T-cell (primary cell): ENCODE data around the gene ZSCAN18. TPM values are rescaled to one million over a fixed set of nuclear protein-coding genes. Genes with fewer than 3 reads are reported as not detected.

ENCODE experiments used
- total RNA-seq, 35 experiments: library from RNA in 6 of 35; stranded (reverse) in 6 of 35; fragments of 120-200 nt in 1 of 35; gene quantifications; one replicate each; pipeline versions ENCODE4 v1.2.1 to v1.2.4 and lab custom pipeline; 2013 to 2026

Gene ZSCAN18
- total RNA-seq, 5 donors from 2014 or later (not counting 1 experiment from before 2014, with no cell fraction given) = 45.3 to 62.6 (median 52.4) TPM

Other genes starting within 250 kb of the ZSCAN18 start
- 10 to 100 TPM; 56.6 to 60.5 (median 56.8) TPM for gene ZNF587, start 248.4 kb downstream of the ZSCAN18 start, total RNA-seq
- 10 to 100 TPM; 22.1 to 38.8 (median 36.2) TPM for gene ZNF814, start 209.2 kb downstream of the ZSCAN18 start, total RNA-seq
- 10 to 100 TPM; 23.6 to 39.7 (median 36.6) TPM for gene ZNF417, start 181.6 kb downstream of the ZSCAN18 start, total RNA-seq
- gene ZNF418, start 162.8 kb downstream of the ZSCAN18 start, total RNA-seq = 1 to 10 TPM; 2.3 to 9.0 (median 6.3) TPM
- gene ZNF256, start 150.5 kb downstream of the ZSCAN18 start, total RNA-seq = 10 to 100 TPM in 4 of 5 donors, 1 to 10 TPM in 1; 9.7 to 13.6 (median 12.0) TPM
- gene C19orf18, start 123.7 kb downstream of the ZSCAN18 start, total RNA-seq = 1 to 10 TPM in 2 of 5 donors, under 1 TPM in 3; 0.66 to 1.2 (median 0.93) TPM
- gene ZNF606, start 95.4 kb downstream of the ZSCAN18 start, total RNA-seq = 10 to 100 TPM in 4 of 5 donors, 1 to 10 TPM in 1; 8.2 to 40.5 (median 26.4) TPM
- not detected for gene ZSCAN1, start 64.2 kb downstream of the ZSCAN18 start, total RNA-seq
- 1 to 10 TPM; 1.2 to 2.8 (median 2.1) TPM for gene ZNF135, start 38.9 kb downstream of the ZSCAN18 start, total RNA-seq
- gene ZNF329, start 52.6 kb upstream of the ZSCAN18 start, total RNA-seq = 10 to 100 TPM; 11.5 to 14.9 (median 14.1) TPM
- gene ZNF274, start 84.8 kb upstream of the ZSCAN18 start, total RNA-seq = 10 to 100 TPM; 44.9 to 70.7 (median 63.4) TPM
- gene ZNF544, start 130.7 kb upstream of the ZSCAN18 start, total RNA-seq = 10 to 100 TPM; 23.4 to 54.0 (median 47.1) TPM
- gene ZNF8, start 180.7 kb upstream of the ZSCAN18 start, total RNA-seq = 10 to 100 TPM in 2 of 5 donors, 1 to 10 TPM in 3; 8.6 to 11.0 (median 9.2) TPM
- 100 to 1,000 TPM in 2 of 5 donors, 10 to 100 TPM in 3; 68.0 to 137 (median 81.9) TPM for gene ERVK3-1, start 207.1 kb upstream of the ZSCAN18 start, total RNA-seq
- 1 to 10 TPM; 1.9 to 6.9 (median 6.2) TPM for gene ZSCAN22, start 228.8 kb upstream of the ZSCAN18 start, total RNA-seq